GM11168 (cell line): ENCODE measurements around the gene SNAI1.
"Not testable (repeated sequence)": the region's sequence is repeated elsewhere in the genome, so short reads cannot be mapped to it uniquely, and the experiment has no call there.

Source experiments
- in situ Hi-C: fragments of 300-500 bp; cut with MboI; formaldehyde crosslinking; loops from one replicate; pipeline ENCODE4 v1.12.0; 2022; ENCODE audit warnings: low sequenced_read_pairs; ENCODE audit not compliant: unreplicated experiment

Gene SNAI1

GRCh38 chr20:49957089-49957938 is 25.5 kb upstream of the SNAI1 start:
- in situ Hi-C loops = not testable (repeated sequence)

DNA sequence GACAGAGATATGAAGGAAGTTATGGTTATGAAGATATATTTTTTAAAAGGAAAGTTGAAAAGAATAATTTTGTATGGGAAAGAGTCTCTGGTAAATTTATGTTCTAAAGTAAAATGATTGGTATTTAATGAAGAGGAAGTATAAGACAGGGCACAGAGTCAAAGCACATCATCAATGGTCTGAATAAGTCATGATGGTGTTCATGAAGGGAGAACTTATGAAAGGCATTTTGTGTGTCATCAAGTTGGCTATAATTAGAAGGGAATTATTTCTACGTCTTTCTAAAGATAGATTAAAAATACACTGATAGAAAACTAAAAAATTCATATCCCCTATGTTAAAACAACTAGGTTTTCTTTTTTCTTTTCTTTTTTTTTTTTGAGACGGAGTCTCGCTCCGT is 21.4 kb upstream of the SNAI1 start:
- in situ Hi-C loops = no loop called here

- in situ Hi-C loops = no loop called here
Measured at GRCh38 chr20:49964964-49965780, 17.6 kb upstream of the SNAI1 start.

- in situ Hi-C loops = no loop called here
Measured at GRCh38 chr20:49965781-49966305, 16.9 kb upstream of the SNAI1 start.

DNA sequence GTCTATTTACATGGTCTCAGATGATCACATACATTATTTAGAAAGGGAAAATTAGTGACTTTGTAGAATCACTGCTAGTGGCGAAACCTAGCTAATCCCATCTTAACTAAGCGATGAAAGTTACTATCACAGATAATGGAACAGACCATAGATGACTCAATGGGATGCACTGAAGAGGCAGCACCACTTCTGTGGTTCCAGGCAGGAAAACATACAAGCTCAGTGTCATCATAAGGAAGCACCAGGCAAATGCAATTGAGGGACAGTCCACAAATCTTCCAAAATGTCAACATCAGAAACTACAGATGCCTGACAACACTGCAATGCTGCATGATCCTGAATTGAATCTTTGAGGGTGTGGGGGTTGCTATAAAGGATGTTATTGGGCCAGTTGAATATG is 15.9 kb upstream of the SNAI1 start:
- in situ Hi-C loops = no loop called here

- in situ Hi-C loops = no loop called here
Measured at GRCh38 chr20:49969234-49969633, 13.5 kb upstream of the SNAI1 start.

- in situ Hi-C loops = no loop called here
Measured at GRCh38 chr20:49969946-49970345, 12.8 kb upstream of the SNAI1 start.

DNA sequence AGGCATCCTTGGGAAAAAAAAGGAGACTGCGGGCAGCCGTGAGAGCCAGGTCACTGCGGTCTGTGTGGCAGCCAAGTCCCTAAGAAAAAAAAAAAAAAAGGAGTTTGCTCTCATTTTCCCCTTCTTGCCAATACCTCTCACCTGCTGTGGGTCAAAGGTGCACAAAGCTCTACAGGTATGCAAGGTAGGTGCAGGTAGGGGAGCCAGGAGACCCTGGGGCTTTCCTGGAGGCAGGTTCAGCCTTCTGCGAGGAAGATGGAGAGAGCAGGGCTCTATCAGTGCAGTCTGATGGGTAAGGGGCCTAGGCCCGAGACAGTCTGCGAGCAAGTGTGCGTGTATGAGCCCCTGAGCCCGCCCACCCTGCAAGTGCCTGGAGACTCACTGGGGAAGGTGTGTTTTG is 12.3 kb upstream of the SNAI1 start:
- in situ Hi-C loops = no loop called here

GRCh38 chr20:49973981-49974380 is 8.8 kb upstream of the SNAI1 start:
- in situ Hi-C loops = no loop called here

GRCh38 chr20:49976542-49976941 is 6.2 kb upstream of the SNAI1 start:
- in situ Hi-C loops = no loop called here

- in situ Hi-C loops = not testable (repeated sequence)
Measured at GRCh38 chr20:49977740-49978139, 5.0 kb upstream of the SNAI1 start.

DNA sequence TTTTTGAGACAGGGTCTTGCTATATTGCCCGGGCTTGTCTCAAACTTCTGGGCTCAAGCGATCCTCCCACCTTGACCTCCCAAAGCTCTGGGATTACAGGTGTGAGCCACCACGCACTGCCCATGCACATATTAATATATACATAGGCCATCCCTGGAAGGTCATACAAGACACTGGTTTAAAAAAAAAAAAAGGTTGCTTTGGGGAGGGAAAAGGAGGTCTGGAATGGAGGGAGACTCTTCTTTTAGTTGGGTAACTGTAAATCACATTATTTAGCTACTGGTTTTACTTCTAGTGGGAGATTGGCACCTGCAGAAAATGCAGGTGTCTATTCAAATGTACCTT is 4.1 kb upstream of the SNAI1 start:
- in situ Hi-C loops = no loop called here

DNA sequence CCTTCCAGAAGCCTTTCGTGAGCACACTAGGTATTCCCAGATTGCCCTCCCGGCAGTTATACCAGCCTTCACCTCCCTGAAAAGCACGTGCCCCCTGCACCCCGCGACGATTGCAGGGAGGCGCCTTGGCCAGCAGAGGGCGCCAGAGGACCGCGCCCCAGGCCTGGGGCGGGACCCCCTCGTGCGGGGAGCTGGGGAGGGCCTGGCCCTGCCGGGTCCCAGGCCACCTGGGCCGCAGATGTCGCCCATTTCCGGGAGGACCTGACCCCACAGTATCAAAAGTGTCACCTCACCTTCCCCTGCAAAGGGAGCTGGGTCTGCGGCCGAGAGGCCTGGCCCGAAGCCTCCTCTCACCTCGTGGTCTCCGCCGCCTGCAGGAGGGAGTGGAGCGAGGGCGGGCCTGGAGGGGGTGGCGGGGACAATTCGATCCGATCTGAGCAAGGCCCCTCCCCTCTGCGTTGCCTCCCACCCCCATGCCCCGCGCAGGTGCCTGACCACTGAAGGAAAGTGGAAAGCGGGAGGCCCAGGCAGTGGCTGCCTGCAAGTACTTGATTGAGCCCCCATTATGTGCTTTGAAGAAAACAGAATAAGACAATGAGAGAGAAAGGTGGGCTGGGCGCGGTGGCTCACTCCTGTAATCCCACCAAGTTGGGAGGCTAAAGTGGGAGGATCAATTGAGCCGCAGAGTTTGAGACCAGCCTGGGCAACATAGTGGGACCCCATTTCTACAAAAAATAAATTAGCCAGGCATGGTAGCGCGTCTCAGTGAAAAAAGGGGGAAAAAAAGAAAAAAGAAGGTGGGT is 3.5 kb upstream of the SNAI1 start:
- in situ Hi-C loops = no loop called here

DNA sequence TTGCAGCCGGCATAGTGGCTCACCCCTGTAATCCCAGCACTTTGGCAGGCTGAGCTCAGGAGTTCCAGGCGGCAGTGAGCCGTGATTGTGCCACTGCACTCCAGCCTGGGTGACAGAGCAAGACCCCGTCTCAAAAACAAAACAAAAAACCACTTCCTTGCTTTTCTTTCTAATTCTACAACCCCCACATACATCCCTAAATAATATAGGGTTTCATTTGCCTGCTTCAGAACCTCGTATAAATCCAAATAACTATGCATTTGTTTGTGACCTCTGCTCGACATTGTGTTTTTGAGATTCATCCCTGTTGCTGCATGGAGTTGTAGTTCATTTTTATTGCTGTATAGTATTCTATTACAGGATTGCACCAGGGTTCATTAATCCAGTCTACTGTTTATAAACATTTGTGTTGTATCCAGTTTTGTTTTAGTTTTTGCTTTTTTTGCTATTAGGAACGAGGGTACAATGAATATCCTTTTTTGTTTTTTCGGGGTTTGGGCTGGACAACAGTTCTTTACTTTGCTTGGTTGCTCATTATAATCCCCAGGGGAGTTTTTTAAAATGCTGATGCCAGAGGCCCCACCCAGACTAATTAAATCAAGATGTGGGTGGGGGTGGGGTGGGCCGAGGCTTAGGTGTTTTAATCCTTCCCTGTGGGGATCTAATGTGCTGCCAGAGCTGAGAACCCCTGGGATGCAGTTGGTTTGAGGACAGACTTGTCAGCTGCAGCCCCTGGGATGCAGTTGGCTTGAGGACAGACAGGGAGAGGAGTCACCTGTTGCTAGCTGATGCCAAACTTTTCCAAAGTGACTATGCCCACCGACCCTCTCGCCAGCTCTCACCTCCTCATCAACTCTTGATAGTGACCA is 2.4 kb upstream of the SNAI1 start:
- in situ Hi-C loops = loop anchor here (5.0 kb wide), 2 partner anchors 82 to 187 kb away; no protein-coding TSS in a partner anchor

DNA sequence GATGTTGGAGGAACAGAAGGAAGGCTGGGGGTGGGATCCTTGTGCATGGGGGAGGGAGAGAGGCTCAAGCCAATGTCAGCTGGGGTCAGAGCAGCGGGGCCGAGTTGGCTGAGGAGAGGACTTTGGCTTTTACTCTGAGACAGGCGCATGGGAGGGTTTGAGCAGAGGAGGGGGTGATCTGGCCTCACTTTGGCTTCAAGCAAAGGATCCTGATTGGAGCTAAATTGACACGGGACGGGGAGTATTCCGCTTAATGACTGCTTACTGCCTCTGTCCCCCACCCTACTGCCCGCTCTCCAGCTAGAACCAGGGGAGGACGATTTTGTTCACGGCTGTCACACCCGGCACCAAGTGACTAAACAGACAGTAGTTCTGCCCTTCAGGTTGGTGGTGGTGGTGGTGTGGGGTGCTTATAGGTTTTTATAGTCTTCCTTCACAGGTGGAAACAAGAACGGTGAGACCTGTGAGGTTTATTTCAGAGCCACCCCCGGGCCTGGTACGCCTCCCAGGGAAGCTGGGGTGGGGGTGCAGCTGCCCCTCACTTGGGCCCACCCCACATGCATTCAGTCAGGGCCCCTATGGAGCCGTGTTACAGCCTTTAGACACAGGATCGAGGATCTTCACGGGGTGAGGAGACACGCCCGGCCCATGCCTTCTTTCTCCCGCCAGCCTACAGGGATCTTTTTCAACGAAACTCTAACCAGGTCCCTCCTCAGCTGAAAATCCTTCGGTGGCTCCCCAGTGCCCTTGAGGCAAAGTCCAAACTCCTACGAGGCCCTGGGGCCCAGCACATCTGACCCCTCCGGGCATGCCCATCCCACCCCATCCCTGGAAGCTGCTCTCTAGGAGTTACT is 1.3 kb upstream of the SNAI1 start:
- in situ Hi-C loops = loop anchor here (5.0 kb wide), 2 partner anchors 81 to 186 kb away; no protein-coding TSS in a partner anchor

- in situ Hi-C loops = loop anchor here (5.0 kb wide), 2 partner anchors 80 to 185 kb away; no protein-coding TSS in a partner anchor
Measured at GRCh38 chr20:49982072-49982345, 771 bp upstream of the SNAI1 start.

DNA sequence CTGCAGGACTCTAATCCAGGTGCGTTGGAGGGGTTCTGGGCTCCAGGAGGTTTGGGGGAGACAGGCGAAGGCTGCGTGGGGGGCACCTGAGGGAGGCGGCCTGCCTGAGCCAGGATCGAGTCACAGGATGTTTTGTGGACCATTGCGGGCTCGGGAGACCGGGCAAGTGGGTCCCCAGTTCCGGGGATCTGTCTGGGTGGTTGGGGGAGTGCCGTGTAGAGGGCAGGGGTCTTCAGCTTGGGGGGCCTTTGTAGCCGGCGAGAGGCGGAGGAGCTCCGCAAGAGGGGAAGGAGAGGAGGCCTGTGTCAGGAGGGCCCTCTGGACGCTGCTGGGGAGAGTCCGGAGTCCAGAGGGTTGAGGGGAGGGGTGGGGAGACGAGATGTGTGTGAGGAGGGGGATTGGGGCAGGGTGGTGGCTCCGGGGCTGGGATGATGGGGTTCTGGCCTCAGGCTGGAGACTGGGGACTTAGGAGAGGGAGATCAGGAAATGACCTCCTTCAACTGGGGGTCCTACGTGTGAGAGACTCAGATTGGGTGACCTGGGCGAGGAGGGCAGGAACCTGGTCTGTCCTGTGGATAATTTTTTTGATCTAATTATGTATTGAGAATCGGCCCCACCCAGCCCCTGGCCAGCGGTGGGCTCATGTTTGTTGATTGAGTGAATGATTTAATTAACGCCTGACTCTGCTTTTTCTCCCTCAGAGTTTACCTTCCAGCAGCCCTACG is 505 bp downstream of the SNAI1 start:
- in situ Hi-C loops = loop anchor here (5.0 kb wide), 2 partner anchors 79 to 184 kb away; no protein-coding TSS in a partner anchor

DNA sequence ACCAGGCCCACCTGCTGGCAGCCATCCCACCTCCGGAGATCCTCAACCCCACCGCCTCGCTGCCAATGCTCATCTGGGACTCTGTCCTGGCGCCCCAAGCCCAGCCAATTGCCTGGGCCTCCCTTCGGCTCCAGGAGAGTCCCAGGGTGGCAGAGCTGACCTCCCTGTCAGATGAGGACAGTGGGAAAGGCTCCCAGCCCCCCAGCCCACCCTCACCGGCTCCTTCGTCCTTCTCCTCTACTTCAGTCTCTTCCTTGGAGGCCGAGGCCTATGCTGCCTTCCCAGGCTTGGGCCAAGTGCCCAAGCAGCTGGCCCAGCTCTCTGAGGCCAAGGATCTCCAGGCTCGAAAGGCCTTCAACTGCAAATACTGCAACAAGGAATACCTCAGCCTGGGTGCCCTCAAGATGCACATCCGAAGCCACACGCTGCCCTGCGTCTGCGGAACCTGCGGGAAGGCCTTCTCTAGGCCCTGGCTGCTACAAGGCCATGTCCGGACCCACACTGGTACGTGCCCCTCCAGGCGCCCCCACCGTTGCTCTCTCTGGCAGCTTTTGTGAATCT is 1.1 kb downstream of the SNAI1 start:
- in situ Hi-C loops = loop anchor here (5.0 kb wide), 2 partner anchors 78 to 183 kb away; no protein-coding TSS in a partner anchor
